GM19351 (cell line): ENCODE data around the gene NCBP1.

Experiments
- ATAC-seq: cut with Tn5 transposase; IDR thresholded peaks from one replicate; pipeline ENCODE4 v1.9.1; 2021; ENCODE audit warnings: mild to moderate bottlenecking, moderate library complexity; ENCODE audit not compliant: unreplicated experiment

The NCBP1 gene

DNA sequence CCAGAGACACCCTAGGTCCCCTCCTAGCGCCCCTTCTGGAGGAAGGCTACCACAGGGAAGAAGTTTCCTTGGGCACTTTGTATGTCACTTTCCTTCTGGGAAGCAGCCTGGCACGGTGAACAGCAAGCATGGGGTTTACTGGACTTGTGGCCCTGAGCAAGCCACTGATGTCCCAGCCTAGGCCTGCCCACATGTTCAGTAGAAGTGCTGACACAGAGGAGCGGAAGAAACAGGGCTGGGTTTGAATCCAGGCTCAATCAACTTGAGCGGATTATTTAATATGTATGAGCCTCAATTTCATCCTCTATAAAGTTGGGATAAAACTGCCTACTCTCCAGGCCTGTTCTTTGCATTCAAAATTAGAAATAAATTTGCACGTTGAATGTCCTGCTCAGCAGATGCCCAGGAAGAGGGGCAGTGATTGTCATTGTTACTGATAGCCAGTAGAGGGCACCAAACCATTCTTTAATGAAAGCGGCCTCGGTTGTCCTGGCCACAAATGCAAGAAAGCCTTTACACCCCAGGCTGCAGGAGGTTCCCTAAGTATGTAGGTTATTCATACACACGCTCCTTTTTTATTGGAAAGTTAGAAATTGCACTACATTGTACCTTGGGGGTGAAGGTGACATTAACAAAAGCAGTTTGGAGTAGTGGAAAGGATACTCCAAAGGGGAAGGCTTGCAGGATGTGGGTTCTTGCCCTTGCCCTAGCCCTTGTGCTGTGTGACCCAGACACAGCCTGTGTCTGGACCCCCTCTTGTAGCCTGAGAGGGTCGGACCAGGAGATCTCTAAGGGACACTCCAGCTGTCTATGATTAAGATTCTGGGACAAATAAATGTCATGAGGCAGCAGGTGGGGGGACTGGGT lies 77.0 kb downstream of the NCBP1 start:
- ATAC-seq: peak; percentile 54

DNA sequence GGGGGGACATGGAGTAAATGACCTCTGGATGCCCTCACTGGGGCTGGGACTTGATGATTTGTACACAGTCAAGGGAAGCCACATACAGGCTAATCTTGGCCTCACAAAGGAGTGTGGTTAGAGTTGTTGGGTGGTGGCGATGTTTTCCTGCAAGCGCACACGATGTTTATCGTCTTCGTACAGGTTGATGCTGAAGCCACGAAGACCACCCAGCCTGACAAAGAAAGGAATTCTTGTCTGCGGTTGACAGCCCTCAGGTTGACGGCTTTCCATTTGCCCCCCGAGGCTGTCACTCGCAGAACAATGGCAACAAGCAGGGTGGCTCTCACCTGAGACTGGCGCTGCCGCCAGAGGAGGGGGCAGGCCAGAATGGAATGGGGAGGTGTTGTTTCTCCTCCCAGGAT lies 77.6 kb downstream of the NCBP1 start:
- no peak for ATAC-seq

GRCh38 chr9:97714435-97714834 lies 80.8 kb downstream of the NCBP1 start:
- ATAC-seq: no peak

DNA sequence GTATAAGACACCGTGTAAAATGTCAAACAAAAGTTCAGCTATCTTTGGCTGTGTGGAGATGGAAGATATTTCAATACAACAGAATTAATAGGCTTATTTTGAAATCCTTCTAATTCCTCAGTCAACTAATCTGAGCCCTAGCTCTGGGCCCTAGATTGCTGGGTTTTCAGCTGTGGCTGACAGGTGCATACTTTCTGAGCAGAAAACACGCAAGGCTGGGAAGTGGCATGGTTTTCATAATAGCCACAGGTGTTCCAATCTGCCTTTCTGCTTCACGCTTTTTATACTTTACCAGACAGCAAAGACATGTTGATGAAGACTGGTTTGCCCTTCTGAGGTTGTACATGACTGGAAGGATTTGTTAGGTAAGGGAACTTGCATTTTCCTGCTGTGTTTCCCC lies 84.2 kb downstream of the NCBP1 start:
- ATAC-seq: no peak

- no peak for ATAC-seq
Observed at GRCh38 chr9:97721396-97721795, 87.8 kb downstream of the NCBP1 start.

DNA sequence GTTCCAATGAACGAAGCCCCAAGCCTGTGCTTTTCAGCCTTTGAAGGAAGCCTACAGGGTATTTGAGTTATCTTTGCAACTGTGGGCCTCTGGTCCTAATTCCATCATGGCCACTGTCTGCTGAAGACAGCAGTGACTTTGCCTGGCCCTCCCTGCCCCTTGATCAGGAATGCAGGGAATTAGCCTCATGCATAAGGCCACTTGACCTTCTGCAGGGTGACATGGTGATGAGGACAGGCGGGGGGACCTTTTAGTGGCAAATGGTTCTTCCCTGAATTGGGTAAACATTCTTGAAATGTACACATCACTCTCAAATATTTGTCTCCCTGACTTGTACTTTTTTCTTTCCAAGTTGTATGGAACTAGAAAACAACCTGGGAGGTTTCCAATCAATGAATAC lies 88.7 kb downstream of the NCBP1 start:
- no peak for ATAC-seq
